Measurements from ENCODE around the gene MCTP2. TPM values are rescaled to one million over a fixed set of nuclear protein-coding genes. Genes with fewer than 3 reads are reported as not detected.

MCTP2 gene
- total RNA-seq, 1 experiment from 2014 or later, result 1.3 TPM

GRCh38 chr15:94258246-94258645, 26.9 kb downstream of the MCTP2 start:
- Histone ChIP-seq H3K79me1 (ENCODE audit: insufficient read depth, low read depth, low read length, poor library complexity, severe bottlenecking) (no peaks in the 10 kb centered on the region), H3K9me3 (ENCODE audit: control insufficient read depth, low read depth, low read length) (no peaks in the 10 kb centered on the region), H3K14ac (ENCODE audit: insufficient read depth, low read length) (no peak overlapping the region), H4K5ac (ENCODE audit: insufficient read length, low read depth, low read length) (no peak overlapping the region), H2BK120ac (ENCODE audit: low read depth, low read length, poor library complexity, severe bottlenecking) (no peak overlapping the region), H3K27me3 (ENCODE audit: insufficient read depth, low read length) (no peaks in the 10 kb centered on the region), H4K91ac (ENCODE audit: insufficient read length, low read depth, low read length) (no peak overlapping the region), H4K8ac (replicated peaks; ENCODE audit: insufficient read length, low read depth, low read length) (no peak overlapping the region), H3K27ac (ENCODE audit: insufficient read length, low read depth, low read length) (no peak overlapping the region), H3K23me2 (ENCODE audit: insufficient read length, low read depth, low read length, poor library complexity, severe bottlenecking) (no peaks in the 10 kb centered on the region), H3K9ac (ENCODE audit: extremely low read depth, insufficient read length, low read length) (no peak overlapping the region), H3K56ac (ENCODE audit: insufficient read length, low read depth, low read length) (no peak overlapping the region), H2AFZ (ENCODE audit: low read length) (no peak overlapping the region), H2BK12ac (ENCODE audit: insufficient read length, low read depth, low read length) (no peak overlapping the region), H3K23ac (ENCODE audit: insufficient read length, low read depth, low read length) (no peak overlapping the region), H2BK15ac (ENCODE audit: low read depth, low read length) (no peak overlapping the region), H4K20me1 (ENCODE audit: control insufficient read depth, insufficient read depth, insufficient read length) (no peaks in the 10 kb centered on the region), H3K4me1 (ENCODE audit: insufficient read depth, low read length) (no peaks in the 10 kb centered on the region), H2BK20ac (ENCODE audit: low read depth, low read length, poor library complexity, severe bottlenecking) (no peak overlapping the region), H2BK5ac (ENCODE audit: insufficient read length, low read length) (no peak overlapping the region), H3K4ac (ENCODE audit: low read depth, low read length) (no peak overlapping the region), H3K79me2 (ENCODE audit: insufficient read depth, low read length) (no peaks in the 10 kb centered on the region), H3K4me2 (ENCODE audit: insufficient read depth, insufficient read length, low read length) (no peak overlapping the region), H3T11ph (ENCODE audit: low read length) (no peak overlapping the region), H3K18ac (ENCODE audit: insufficient read length, low read depth, low read length) (no peak overlapping the region), H2AK5ac (ENCODE audit: insufficient read length, low read length) (no peak overlapping the region)
- no peak overlapping the region for H3K4me3 Mint-ChIP-seq
- no peaks in the 10 kb centered on the region for H3K4me1 Mint-ChIP-seq
- no peak overlapping the region for H3K27ac Mint-ChIP-seq
- no peaks in the 10 kb centered on the region for H3K27me3 Mint-ChIP-seq (ENCODE audit: low read depth)
- H3K36me3 Mint-ChIP-seq (ENCODE audit: insufficient read depth in 1 of 3, low read depth in 3 of 3), result no peaks in the 10 kb centered on the region; a peak in 1 of 7 replicates
- no peak for TF ChIP-seq CTCF (conservative IDR thresholded peaks at IDR 0.05)
- H3K9me3 Mint-ChIP-seq, result no peaks in the 10 kb centered on the region
- WGBS (ENCODE audit: extremely low coverage, insufficient read length, low lambda C conversion rate), result no CpG with 5 or more reads among the region's 2 CpGs
- DNase-seq, result no peak

Measured in H9 (cell line).